T47D (cell line): Measurements from ENCODE around the gene ALG2.

Experiments used
- DNase-seq, 2 experiments: peaks; one replicate each; pipeline versions ENCODE4 v3.0.0 to v3.0.0-alpha.2; 2011 to 2012; ENCODE audit warnings: low read depth in 1 of 2, low spot score in 1 of 2
- JUND ChIP-seq: IDR thresholded peaks from 2 replicates; pipeline ENCODE4 v1.6.1; 2012; ENCODE audit warnings: low read depth
- in situ Hi-C: cut with HindIII; loops from 2 replicates; pipeline ENCODE4 v1.10.0; 2016; ENCODE audit warnings: low sequenced_read_pairs, low pct_unique_long_range_greater_than_20kb

Gene ALG2

DNA sequence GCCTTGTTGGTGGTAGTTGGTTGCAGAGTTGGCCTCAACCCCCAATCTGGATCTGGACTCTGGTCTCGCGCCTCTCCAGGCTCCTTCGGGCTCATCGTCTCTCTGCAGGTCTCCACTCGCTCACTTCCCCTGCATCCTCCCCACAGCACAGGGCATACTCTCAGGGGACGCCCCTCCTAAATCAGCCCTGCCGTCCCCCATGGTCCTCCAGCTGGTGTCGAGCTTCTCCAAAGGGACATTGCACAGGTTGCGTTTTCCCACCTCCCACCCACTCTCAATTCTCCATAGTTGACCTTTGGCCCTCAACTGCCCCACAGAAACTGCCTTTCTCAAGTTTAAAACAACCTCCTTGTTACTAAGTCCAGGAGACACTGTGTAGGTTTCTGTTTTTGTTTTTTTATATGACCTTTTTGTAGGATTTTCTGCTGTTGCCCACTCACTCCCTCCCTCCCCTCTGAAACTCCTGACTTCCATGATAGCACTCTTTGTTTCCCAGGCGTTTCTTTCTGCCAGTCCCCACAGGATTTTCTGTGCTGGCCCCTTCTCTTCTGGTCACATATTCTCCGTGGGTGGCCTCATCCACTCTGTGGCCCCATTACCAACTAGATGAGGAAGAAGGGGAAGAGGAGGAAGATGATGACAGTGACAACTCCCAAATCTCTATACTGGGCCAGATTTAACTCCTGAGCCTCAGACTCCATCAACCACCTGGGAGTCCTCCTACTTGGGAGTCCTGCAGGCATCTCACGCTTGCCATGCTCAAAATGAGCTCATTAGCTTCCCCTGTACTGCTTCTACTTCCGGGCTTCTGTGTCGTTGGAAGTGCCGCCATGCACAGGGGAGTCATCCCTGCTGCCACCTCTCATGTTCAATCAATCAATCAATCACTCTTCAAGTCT is 50.3 kb downstream of the ALG2 start:
- TF ChIP-seq JUND, result no peak
- in situ Hi-C loops, result no loop called here
- no peak for DNase-seq

DNA sequence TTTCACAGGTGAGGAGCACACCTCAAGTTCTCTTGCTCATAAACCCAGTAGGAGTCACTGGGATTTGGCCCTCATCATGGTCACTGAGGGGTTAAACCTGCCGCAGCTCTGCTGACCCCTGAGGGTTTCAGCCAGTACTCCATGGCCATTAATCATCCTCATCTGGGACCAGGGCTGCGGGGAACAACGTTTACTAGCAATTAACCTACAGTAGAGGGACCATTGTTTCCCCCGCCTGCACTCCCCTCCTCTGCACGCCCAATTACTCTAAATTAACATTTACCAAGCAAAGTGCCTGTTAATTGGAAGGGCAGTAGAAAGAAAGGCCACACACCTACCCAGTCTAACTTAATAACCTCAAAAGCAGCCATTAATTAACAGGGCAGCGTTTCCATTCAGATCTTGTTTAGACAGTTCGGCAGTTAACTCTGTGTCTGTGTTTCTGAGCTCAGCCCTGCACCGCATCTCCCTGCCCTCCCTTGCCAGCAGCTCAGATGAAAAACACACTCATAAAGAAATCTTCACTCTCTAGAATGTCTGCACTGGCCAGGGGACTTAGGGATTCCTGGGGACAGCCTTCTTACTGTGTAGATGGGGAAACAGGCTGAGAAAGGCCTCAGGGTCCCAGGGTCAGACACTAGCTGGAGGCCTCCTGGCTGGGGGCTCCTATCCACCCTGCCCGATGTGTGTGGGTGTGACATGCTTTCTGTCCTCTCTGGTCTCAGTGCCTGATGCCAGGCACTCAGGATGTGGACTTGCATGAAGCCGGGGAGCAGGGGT is 51.6 kb downstream of the ALG2 start:
- in situ Hi-C loops, result no loop called here
- no peak for DNase-seq
- no peak for TF ChIP-seq JUND

DNA sequence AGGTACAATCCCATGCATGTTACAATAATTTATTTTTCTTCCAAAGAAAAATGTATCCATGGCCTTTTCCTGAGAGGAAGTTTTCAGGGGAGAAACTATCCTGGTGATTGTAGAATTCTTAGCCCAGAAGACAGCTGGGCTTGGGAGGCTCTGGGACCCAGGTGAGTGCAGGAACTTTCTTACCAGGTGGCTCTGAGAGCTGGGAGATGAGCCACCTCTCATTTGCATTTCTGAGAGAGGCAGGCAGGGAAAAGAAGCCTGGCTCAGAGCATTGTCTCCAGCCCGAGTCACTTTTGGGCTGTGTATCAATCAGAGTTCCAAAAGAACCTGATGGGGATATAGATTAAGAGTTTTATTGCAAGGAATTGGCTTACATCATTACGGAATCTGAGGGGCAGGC is 52.7 kb downstream of the ALG2 start:
- DNase-seq, result no peak
- no peak for TF ChIP-seq JUND
- in situ Hi-C loops, result no loop called here

DNA sequence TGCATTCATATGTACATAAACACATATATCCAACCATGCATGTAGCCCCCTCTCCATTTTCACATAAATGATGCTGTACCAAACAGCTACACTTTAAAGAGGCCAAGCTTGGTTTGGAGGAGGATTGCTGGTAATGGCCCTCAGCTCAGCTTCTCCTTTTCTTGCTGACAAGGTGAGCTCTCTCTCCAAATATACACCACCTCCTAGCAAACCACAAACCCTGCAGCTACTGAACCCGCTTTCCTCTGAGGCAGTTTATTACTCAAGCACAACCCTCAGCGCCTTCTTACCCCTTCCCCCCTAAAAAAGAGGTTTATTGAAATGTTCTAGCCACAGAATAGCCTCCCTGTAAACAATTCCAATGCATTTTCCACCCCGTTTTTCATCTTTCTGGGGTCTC is 54.0 kb downstream of the ALG2 start:
- no peak for TF ChIP-seq JUND
- in situ Hi-C loops, result no loop called here
- no peak for DNase-seq

DNA sequence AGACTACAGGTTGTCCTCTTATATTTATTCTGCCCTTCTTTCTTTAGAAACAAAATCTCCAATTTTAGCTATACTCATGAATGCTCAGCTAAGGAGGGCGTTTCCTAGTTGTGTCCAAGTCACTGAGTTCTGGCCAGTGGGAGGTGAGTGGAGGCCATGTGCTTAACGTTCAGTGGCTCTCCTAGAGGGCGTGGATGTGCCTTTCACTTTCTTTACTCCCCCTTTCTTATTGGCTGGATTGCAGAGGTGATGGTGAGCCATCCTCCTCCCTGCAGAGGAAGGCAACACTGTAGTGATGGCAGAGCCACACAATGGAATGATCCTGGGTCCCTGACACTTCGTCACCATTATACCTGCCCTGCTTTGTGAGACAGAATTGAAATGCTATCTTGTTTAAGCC is 54.6 kb downstream of the ALG2 start:
- in situ Hi-C loops, result no loop called here
- no peak for TF ChIP-seq JUND
- no peak for DNase-seq
